Testis (tissue), 3 donors: ENCODE data around the gene CAMTA1. TPM values are rescaled to one million over a fixed set of nuclear protein-coding genes. Genes with fewer than 3 reads are reported as not detected.

Experiments used
- DNase-seq: peaks from one replicate; pipeline ENCODE4 v3.0.0-alpha.2; 2019
- H3K27ac ChIP-seq, 2 donors: fragments of 200-600 bp; sonication (generic); one replicate each; pipeline ENCODE4 v1.5.1; 2019
- H3K27me3 ChIP-seq: fragments of 200-600 bp; sonication (generic); one replicate; pipeline ENCODE4 v1.5.1; 2019
- H3K36me3 ChIP-seq: fragments of 200-600 bp; sonication (generic); one replicate; pipeline ENCODE4 v1.5.1; 2017; ENCODE audit warnings: low read depth; ENCODE audit errors: missing control alignments
- H3K4me1 ChIP-seq: fragments of 200-600 bp; sonication (generic); one replicate; pipeline ENCODE4 v1.5.1; 2019
- H3K4me3 ChIP-seq, 2 donors: fragments of 200-600 bp; sonication (generic); one replicate each; pipeline ENCODE4 v1.5.1; 2017 to 2019
- H3K9me3 ChIP-seq: fragments of 200-600 bp; sonication (generic); one replicate; pipeline ENCODE4 v1.5.1; 2017
- CTCF ChIP-seq, 3 experiments: fragments of 450-650 bp in 2 of 3; fragments of 200-600 bp in 1 of 3; sonication (generic) in 1 of 3; IDR thresholded peaks; one replicate each; pipeline ENCODE4 v1.5.1; 2016 to 2019; ENCODE audit warnings: antibody characterized with exemption in 3 of 3, mild to moderate bottlenecking in 2 of 3, moderate library complexity in 1 of 3
- POLR2A ChIP-seq: fragments of 450-650 bp; IDR thresholded peaks from one replicate; pipeline ENCODE4 v1.6.1; 2017; ENCODE audit warnings: antibody characterized with exemption, mild to moderate bottlenecking, moderate library complexity
- WGBS, 2 donors: methylation state at CpG; one replicate each; pipeline ENCODE4 v1.1.5; 2018; 5-methylcytosine and 5-hydroxymethylcytosine counted together
- intact Hi-C: fragments of 100-400 bp; cut with DNase I; formaldehyde crosslinking; loops from one replicate; pipeline ENCODE4 v1.15.1; 2023; ENCODE audit warnings: low total_unique reads
- polyA plus RNA-seq: library from polyadenylated mRNA; stranded (reverse); fragments of 350-450 nt; fragmentation: Illumina TruSeq; extraction: RNeasy Lipid Tissue Mini Kit (QIAGEN cat#74804); gene quantifications from one replicate; pipeline ENCODE4 v1.2.3, GENCODE V29; 2014; ENCODE audit warnings: low read depth, low replicate concordance; ENCODE audit not compliant: insufficient read depth
- total RNA-seq, 2 donors: library from RNA; depleted of rRNA; stranded (reverse); fragments of >200 nt; gene quantifications; one replicate each; pipeline ENCODE4 v1.2.3, GENCODE V29; 2016

Gene CAMTA1
- total and polyA plus RNA-seq, 3 donors from 2014 or later: 116 to 158 (median 119) TPM

GRCh38 chr1:6859415-6860343 lies 74.4 kb downstream of the CAMTA1 start:
- Histone ChIP-seq H3K4me1 (peaks cover 4% of the 10 kb centered on the region), H3K36me3 (no peaks in the 10 kb centered on the region), H3K27me3 (no peaks in the 10 kb centered on the region), H3K27ac (no peak overlapping the region), H3K4me3 (no peak overlapping the region), H3K9me3 (no peaks in the 10 kb centered on the region)
- intact Hi-C loops: no loop called here
- no peak for DNase-seq
- TF ChIP-seq POLR2A (no peak), CTCF (IDR thresholded peaks at IDR 0.05) (no peak)
- 72 to 73% methylated on average over 7 of the region's 7 CpGs for WGBS, 2 donors

GRCh38 chr1:6860401-6860800 lies 75.1 kb downstream of the CAMTA1 start:
- Histone ChIP-seq H3K36me3 (no peaks in the 10 kb centered on the region), H3K4me1 (peaks cover 4% of the 10 kb centered on the region), H3K9me3 (no peaks in the 10 kb centered on the region), H3K27me3 (no peaks in the 10 kb centered on the region), H3K4me3 (no peak overlapping the region), H3K27ac (no peak overlapping the region)
- intact Hi-C loops: no loop called here
- DNase-seq: no peak
- TF ChIP-seq POLR2A (no peak), CTCF (IDR thresholded peaks at IDR 0.05) (no peak)
- 85 to 88% methylated on average over 6 of the region's 6 CpGs for WGBS, 2 donors

- intact Hi-C loops: no loop called here
- 88 to 92% methylated on average over 12 of the region's 12 CpGs for WGBS, 2 donors
Observed at GRCh38 chr1:6861075-6861724, 75.9 kb downstream of the CAMTA1 start.

GRCh38 chr1:6862906-6863305 lies 77.7 kb downstream of the CAMTA1 start:
- Histone ChIP-seq H3K4me3 (no peak overlapping the region), H3K27me3 (no peaks in the 10 kb centered on the region), H3K9me3 (no peaks in the 10 kb centered on the region), H3K4me1 (peaks cover 4% of the 10 kb centered on the region), H3K27ac (no peak overlapping the region), H3K36me3 (no peaks in the 10 kb centered on the region)
- WGBS, 2 donors: 78% methylated on average over 4 of the region's 4 CpGs
- no peak for DNase-seq
- TF ChIP-seq CTCF (IDR thresholded peaks at IDR 0.05) (no peak), POLR2A (no peak)
- intact Hi-C loops: no loop called here

More at GRCh38 chr1:6861075-6861724, 75.9 kb downstream of the CAMTA1 start:
- no peaks in the 10 kb centered on the region for H3K27me3 ChIP-seq
- no peaks in the 10 kb centered on the region for H3K36me3 ChIP-seq
- peaks cover 4% of the 10 kb centered on the region for H3K4me1 ChIP-seq
- H3K27ac ChIP-seq: no peak overlapping the region
- TF ChIP-seq CTCF (IDR thresholded peaks at IDR 0.05) (no peak), POLR2A (no peak)
- no peak for DNase-seq
- H3K9me3 ChIP-seq: no peaks in the 10 kb centered on the region
- no peak overlapping the region for H3K4me3 ChIP-seq
